Hematopoietic multipotent progenitor cell treated with erythropoietin and hydrocortisone succinate and interleukin-3 and kit ligand, for 8 days (in vitro differentiated cells): ENCODE data around the gene B3GAT2.

Experiments
- DNase-seq: peaks from one replicate; pipeline ENCODE4 v3.0.0-alpha.2; 2015

Gene B3GAT2

GRCh38 chr6:70894001-70894400, 62.9 kb downstream of the B3GAT2 start:
- no peak for DNase-seq

GRCh38 chr6:70889270-70889669, 67.6 kb downstream of the B3GAT2 start:
- DNase-seq, result no peak

- DNase-seq, result no peak
Measured at GRCh38 chr6:70886661-70887060, 70.2 kb downstream of the B3GAT2 start.

- no peak for DNase-seq
Measured at GRCh38 chr6:70886071-70886470, 70.8 kb downstream of the B3GAT2 start.

- peak; percentile 61 for DNase-seq
Measured at GRCh38 chr6:70884074-70884983, 72.5 kb downstream of the B3GAT2 start.

GRCh38 chr6:70879496-70879895, 77.4 kb downstream of the B3GAT2 start:
- DNase-seq, result no peak

GRCh38 chr6:70874181-70874913, 82.5 kb downstream of the B3GAT2 start:
- DNase-seq, result no peak

- DNase-seq, result no peak
Measured at GRCh38 chr6:70872469-70872868, 84.4 kb downstream of the B3GAT2 start.

GRCh38 chr6:70864401-70864800, 92.5 kb downstream of the B3GAT2 start:
- DNase-seq, result no peak

GRCh38 chr6:70863343-70863742, 93.5 kb downstream of the B3GAT2 start:
- no peak for DNase-seq

- DNase-seq, result no peak
Measured at GRCh38 chr6:70860920-70861319, 95.9 kb downstream of the B3GAT2 start.

GRCh38 chr6:70860045-70860444, 96.8 kb downstream of the B3GAT2 start:
- DNase-seq, result no peak

GRCh38 chr6:70857387-70858077, 99.3 kb downstream of the B3GAT2 start:
- DNase-seq, result no peak

GRCh38 chr6:70852667-70853246, 104.1 kb downstream of the B3GAT2 start:
- DNase-seq, result no peak

- no peak for DNase-seq
Measured at GRCh38 chr6:70849348-70850069, 107.4 kb downstream of the B3GAT2 start.

GRCh38 chr6:70847106-70848084, 109.5 kb downstream of the B3GAT2 start:
- DNase-seq, result no peak

GRCh38 chr6:70846207-70846835, 110.5 kb downstream of the B3GAT2 start:
- no peak for DNase-seq

GRCh38 chr6:70844301-70844700, 112.6 kb downstream of the B3GAT2 start:
- no peak for DNase-seq

- no peak for DNase-seq
Measured at GRCh38 chr6:70843328-70843918, 113.4 kb downstream of the B3GAT2 start.

- DNase-seq, result no peak
Measured at GRCh38 chr6:70842541-70842940, 114.3 kb downstream of the B3GAT2 start.
